Measurements from ENCODE around the gene CDK6.

CDK6 gene

GRCh38 chr7:92730808-92731207, 105.6 kb downstream of the CDK6 start:
- no peaks in the 10 kb centered on the region for H3K9me3 ChIP-seq (ENCODE audit: insufficient read depth, low read length, severe bottlenecking)
- H3K4me3 ChIP-seq (ENCODE audit: low read depth in 1 of 2, low read length in 2 of 2), result no peak overlapping the region
- H3K27ac ChIP-seq (ENCODE audit: low read length), result peak overlapping the region; percentile 49
- DNase-seq (no peak), ATAC-seq (ENCODE audit: insufficient read depth, low read depth) (no peak)
- peaks cover 96% of the 10 kb centered on the region for H3K36me3 ChIP-seq (ENCODE audit: insufficient read depth, low read length)
- H3K4me2 ChIP-seq (ENCODE audit: insufficient read depth, low read length), result no peak overlapping the region
- no peaks in the 10 kb centered on the region for H3K27me3 ChIP-seq (ENCODE audit: insufficient read depth, low read length, poor library complexity)
- H4K20me1 ChIP-seq (ENCODE audit: insufficient read depth, low read length), result peaks cover 62% of the 10 kb centered on the region; the same call in 1 of the 2 replicates
- H3K9ac ChIP-seq (ENCODE audit: low read depth, low read length), result no peak overlapping the region
- TF ChIP-seq CTCF (IDR thresholded peaks at IDR 0.05; ENCODE audit: borderline replicate concordance, extremely low read depth, low read length, poor library complexity, severe bottlenecking), result no peak
- peaks cover 100% of the 10 kb centered on the region for H3K79me2 ChIP-seq (ENCODE audit: insufficient read depth, low read length)
- H3K4me1 ChIP-seq (ENCODE audit: insufficient read depth, low read length), result peaks cover 12% of the 10 kb centered on the region
- H2AFZ ChIP-seq (ENCODE audit: low read depth, low read length), result no peak overlapping the region

GRCh38 chr7:92729751-92730150, 106.6 kb downstream of the CDK6 start:
- Histone ChIP-seq H3K27ac (ENCODE audit: low read length) (no peak overlapping the region), H3K36me3 (ENCODE audit: insufficient read depth, low read length) (peaks cover 96% of the 10 kb centered on the region), H2AFZ (ENCODE audit: low read depth, low read length) (no peak overlapping the region)

GRCh38 chr7:92729172-92729571, 107.2 kb downstream of the CDK6 start:
- no peak for DNase-seq
- no peaks in the 10 kb centered on the region for H3K27me3 ChIP-seq (ENCODE audit: insufficient read depth, low read length, poor library complexity)
- TF ChIP-seq EZH2 (IDR thresholded peaks at IDR 0.05; ENCODE audit: borderline replicate concordance, low read depth, low read length, severe bottlenecking), result no peak
- no peak overlapping the region for H3K4me3 ChIP-seq (ENCODE audit: low read depth in 1 of 2, low read length in 2 of 2)
- H3K27ac ChIP-seq (ENCODE audit: low read length), result no peak overlapping the region
- no peaks in the 10 kb centered on the region for H3K9me3 ChIP-seq (ENCODE audit: insufficient read depth, low read length, severe bottlenecking)
- H3K4me2 ChIP-seq (ENCODE audit: insufficient read depth, low read length), result no peak overlapping the region
- peaks cover 100% of the 10 kb centered on the region for H3K79me2 ChIP-seq (ENCODE audit: insufficient read depth, low read length)
- ATAC-seq (ENCODE audit: insufficient read depth, low read depth), result no peak
- no peak overlapping the region for H3K9ac ChIP-seq (ENCODE audit: low read depth, low read length)
- peaks cover 96% of the 10 kb centered on the region for H3K36me3 ChIP-seq (ENCODE audit: insufficient read depth, low read length)
- peaks cover 56% of the 10 kb centered on the region; the same call in 1 of the 2 replicates for H4K20me1 ChIP-seq (ENCODE audit: insufficient read depth, low read length)
- H3K4me1 ChIP-seq (ENCODE audit: insufficient read depth, low read length), result peaks cover 13% of the 10 kb centered on the region
- H2AFZ ChIP-seq (ENCODE audit: low read depth, low read length), result no peak overlapping the region

More at GRCh38 chr7:92729751-92730150, 106.6 kb downstream of the CDK6 start:
- DNase-seq, result no peak
- ATAC-seq (ENCODE audit: insufficient read depth, low read depth), result no peak
- Histone ChIP-seq H3K27me3 (ENCODE audit: insufficient read depth, low read length, poor library complexity) (no peaks in the 10 kb centered on the region), H3K4me2 (ENCODE audit: insufficient read depth, low read length) (no peak overlapping the region), H3K79me2 (ENCODE audit: insufficient read depth, low read length) (peaks cover 100% of the 10 kb centered on the region), H4K20me1 (ENCODE audit: insufficient read depth, low read length) (peaks cover 61% of the 10 kb centered on the region; the same call in 1 of the 2 replicates), H3K9ac (ENCODE audit: low read depth, low read length) (no peak overlapping the region), H3K9me3 (ENCODE audit: insufficient read depth, low read length, severe bottlenecking) (no peaks in the 10 kb centered on the region), H3K4me1 (ENCODE audit: insufficient read depth, low read length) (peaks cover 12% of the 10 kb centered on the region), H3K4me3 (ENCODE audit: low read depth in 1 of 2, low read length in 2 of 2) (no peak overlapping the region)
- TF ChIP-seq CTCF (IDR thresholded peaks at IDR 0.05; ENCODE audit: borderline replicate concordance, extremely low read depth, low read length, poor library complexity, severe bottlenecking), result no peak
- no peak for TF ChIP-seq EZH2 (IDR thresholded peaks at IDR 0.05; ENCODE audit: borderline replicate concordance, low read depth, low read length, severe bottlenecking)

- peaks cover 98% of the 10 kb centered on the region for H3K36me3 ChIP-seq (ENCODE audit: insufficient read depth, low read length)
- no peaks in the 10 kb centered on the region for H3K9me3 ChIP-seq (ENCODE audit: insufficient read depth, low read length, severe bottlenecking)
- no peak overlapping the region for H3K4me3 ChIP-seq (ENCODE audit: low read depth in 1 of 2, low read length in 2 of 2)
- peaks cover 12% of the 10 kb centered on the region for H3K4me1 ChIP-seq (ENCODE audit: insufficient read depth, low read length)
- no peak overlapping the region for H3K4me2 ChIP-seq (ENCODE audit: insufficient read depth, low read length)
- H3K27me3 ChIP-seq (ENCODE audit: insufficient read depth, low read length, poor library complexity), result no peaks in the 10 kb centered on the region
- no peak overlapping the region for H2AFZ ChIP-seq (ENCODE audit: low read depth, low read length)
- no peak for ATAC-seq (ENCODE audit: insufficient read depth, low read depth)
- peaks cover 52% of the 10 kb centered on the region; the same call in 1 of the 2 replicates for H4K20me1 ChIP-seq (ENCODE audit: insufficient read depth, low read length)
- no peak overlapping the region for H3K9ac ChIP-seq (ENCODE audit: low read depth, low read length)
- TF ChIP-seq EZH2 (IDR thresholded peaks at IDR 0.05; ENCODE audit: borderline replicate concordance, low read depth, low read length, severe bottlenecking) (no peak), CTCF (IDR thresholded peaks at IDR 0.05; ENCODE audit: borderline replicate concordance, extremely low read depth, low read length, poor library complexity, severe bottlenecking) (no peak)
- H3K27ac ChIP-seq (ENCODE audit: low read length), result peak overlapping the region; percentile 4
- no peak for DNase-seq
- peaks cover 100% of the 10 kb centered on the region for H3K79me2 ChIP-seq (ENCODE audit: insufficient read depth, low read length)
These were observed 108.6 kb downstream of the CDK6 start for GRCh38 chr7:92727755-92728154.
